DMS 273 (cell line): ENCODE results near the gene APOL6.
"Not testable (repeated sequence)": the region's sequence is repeated elsewhere in the genome, so short reads cannot be mapped to it uniquely, and the experiment has no call there.

Experiments used
- DNase-seq: peaks from one replicate; lab custom pipeline; 2025; ENCODE audit not compliant: unreplicated experiment; lab: John Stamatoyannopoulos, UW

APOL6 gene

DNA sequence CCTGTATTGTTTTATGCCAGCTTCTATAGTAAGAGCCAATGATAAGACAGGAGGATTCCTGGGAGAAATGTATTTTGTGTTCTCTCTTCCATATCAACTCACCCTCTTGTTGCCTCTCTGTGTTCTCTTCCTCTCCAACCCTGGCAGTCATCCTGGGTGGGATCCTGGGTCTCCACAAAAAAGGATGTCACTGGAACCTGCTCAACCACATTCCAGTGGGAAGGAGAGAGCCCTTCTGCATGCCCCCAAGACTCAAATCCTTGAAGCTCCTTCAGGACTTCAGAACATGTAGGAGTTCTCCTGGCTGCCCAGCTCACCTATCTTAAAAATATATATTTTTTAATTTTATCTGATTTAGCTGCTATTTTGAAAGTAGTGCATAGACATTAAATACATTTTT is 26.1 kb downstream of the APOL6 start:
- DNase-seq, result no peak

DNA sequence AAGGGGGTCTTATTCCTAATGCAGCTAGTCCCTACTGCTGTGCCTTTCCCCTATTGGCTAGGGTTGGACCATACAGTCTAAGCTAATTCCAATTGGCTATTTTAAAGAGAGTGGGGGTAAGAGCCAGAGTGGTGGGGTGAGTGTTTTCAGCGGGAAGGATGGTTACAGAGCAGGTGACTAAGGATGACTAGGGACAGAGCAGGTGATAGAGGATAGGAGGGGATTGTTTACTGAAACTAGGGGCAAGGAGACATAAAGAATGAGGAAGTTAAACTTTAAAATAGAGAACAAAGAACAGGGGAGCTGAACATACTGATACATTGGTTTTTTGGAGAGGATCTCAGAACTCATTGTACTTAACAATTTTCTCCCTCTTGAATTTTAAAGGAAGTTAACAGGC is 27.8 kb downstream of the APOL6 start:
- not testable (repeated sequence) for DNase-seq

DNA sequence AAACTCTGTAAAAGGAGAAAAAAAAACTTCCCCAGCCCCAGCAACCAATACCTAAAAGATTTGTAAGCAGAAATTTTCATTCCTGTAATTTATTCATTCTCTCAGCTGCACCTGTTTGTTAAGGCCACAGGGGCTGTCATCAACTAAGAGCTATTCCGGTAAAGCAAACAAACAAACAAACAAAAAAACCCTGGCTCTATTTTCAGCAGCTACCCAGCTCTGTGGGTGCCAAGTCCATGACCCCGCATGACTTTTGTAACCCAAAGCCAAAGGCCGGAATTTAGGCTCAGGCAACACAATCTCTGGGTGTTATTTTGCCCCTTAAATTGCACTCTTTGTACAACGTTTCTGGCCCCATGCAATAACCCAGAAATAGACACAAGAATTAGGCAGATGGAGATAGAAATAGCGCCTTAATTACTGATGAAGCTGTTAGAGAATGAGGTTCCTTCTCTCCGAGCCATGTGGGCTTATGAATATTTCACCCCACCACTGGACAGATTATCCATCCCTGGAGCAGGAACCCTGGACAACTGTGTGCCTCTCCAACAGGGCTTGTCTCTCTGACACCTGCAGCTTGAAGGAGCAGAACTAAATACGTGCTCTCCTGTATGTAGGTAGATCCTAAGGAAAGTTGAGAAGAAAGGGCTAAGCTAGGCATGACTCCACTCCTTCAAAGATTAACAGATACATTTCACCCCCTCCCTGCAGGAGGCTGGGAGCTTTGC is 29.4 kb downstream of the APOL6 start:
- DNase-seq, result no peak

DNA sequence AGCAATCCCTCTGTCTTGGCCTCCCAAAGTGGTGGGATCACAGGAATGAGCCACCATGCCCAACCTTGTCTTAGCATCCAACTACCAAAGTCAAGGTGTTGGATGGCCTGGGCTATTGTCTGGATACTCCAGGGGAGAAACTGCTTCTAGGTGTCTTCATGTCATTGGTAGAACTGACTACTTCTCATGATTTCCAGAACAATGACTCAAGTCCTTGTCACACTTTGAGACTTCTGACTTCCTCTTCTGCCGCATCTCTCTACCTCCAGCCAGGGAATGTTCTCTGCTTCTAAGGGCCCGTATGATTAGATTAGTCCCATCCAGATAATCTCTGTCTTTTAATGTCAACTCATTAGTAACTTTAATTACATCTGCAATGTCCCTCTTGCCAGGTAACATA is 30.6 kb downstream of the APOL6 start:
- DNase-seq, result no peak

DNA sequence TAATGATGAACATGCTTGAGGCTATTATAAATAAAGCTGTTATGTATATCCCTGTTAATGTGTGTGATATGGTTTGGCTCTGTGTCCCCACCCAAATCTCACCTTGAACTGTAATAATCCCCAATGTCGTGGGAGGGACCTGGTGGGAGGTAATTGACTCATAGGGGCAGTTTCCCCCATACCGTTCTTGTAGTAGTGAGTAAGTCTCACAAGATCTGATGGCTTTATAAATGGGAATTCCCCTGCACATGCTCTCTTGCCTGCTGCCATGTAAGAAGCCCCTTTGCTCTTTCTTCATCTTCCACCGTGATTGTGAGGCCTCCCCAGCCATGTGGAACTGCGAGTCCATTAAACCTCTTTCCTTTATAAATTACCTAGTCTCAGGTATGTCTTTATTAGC is 31.2 kb downstream of the APOL6 start:
- not testable (repeated sequence) for DNase-seq

- DNase-seq, result peak; percentile 18
Observed at GRCh38 chr22:35681454-35682052, 33.3 kb downstream of the APOL6 start.

- no peak for DNase-seq
Observed at GRCh38 chr22:35683560-35683959, 35.3 kb downstream of the APOL6 start.

DNA sequence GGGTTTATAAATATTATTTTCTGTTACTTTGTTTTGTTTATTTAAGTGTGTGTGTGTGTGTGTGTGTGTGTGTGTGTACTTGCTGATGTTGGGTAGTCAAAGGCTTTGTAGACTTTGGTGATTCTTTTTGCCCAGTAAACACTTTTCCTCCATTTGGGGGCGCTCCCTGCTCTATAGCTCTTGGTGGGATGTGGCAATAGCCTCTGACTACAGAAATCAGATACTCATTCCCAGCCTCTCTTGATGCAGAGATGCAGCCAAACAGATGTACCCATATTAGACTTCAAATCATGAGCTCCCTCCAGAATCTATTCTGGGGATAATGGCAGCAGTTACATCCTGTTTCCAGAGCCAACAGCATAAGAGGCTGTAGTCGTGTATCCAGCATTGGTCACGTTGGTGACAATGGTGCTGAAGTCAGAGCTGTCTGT is 36.0 kb downstream of the APOL6 start:
- peak; percentile 48 for DNase-seq

DNA sequence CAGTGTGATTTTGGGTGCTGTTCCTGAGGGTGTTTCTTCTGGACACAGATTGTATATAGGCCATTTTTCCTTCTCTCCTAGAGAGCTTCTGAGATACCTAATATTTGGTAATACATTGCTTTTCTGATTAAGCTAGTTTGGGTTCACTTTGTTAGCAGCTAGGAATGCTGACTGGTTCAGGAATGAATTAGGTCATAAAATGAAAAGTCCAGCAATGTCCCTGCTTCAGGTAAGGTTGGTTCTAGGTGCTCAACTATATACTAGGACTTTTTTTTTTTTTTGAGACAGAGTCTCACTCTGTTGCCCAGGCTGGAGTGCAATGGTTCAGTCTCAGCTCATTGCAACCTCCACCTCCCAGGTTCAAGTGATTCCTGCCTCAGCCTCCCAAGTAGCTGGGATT is 36.5 kb downstream of the APOL6 start:
- no peak for DNase-seq

- DNase-seq, result no peak
Observed at GRCh38 chr22:35685731-35686130, 37.5 kb downstream of the APOL6 start.

- no peak for DNase-seq
Observed at GRCh38 chr22:35686298-35686697, 38.1 kb downstream of the APOL6 start.

- no peak for DNase-seq
Observed at GRCh38 chr22:35687461-35687860, 39.2 kb downstream of the APOL6 start.

DNA sequence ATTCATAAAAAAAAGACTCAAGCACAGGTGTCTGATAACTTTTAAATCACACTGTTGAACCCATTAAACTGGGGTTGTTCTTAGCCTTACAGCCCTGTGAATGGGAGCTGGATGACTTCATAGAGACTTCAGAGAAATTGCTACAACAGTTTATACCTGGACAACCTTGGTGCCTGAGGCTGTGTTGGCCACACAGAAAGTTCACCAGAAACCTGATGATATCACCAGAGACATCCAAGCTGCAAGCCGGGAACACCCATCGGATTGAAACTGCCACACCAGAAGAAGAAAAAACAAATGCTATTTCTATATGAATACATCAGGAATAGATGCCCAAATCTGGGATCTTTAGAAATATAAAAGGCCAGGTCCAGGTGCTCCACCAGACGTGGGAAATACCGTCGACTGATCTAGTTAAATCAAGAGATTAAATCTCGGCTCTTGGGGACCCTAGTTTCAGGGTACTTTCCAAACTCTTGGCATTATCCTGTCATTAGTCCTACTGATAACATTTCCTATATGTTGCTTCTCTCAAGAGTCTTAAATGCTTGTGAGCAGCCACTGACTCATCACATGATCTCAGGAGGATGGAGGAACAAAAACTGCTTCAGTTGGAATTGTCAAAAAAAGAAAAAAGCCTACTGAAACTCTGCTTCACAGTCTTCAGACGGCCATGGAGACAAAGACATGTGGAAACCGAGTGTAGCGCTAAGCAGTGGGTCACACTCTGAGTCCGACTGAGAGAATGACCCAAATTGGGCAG is 40.8 kb downstream of the APOL6 start:
- no peak for DNase-seq

DNA sequence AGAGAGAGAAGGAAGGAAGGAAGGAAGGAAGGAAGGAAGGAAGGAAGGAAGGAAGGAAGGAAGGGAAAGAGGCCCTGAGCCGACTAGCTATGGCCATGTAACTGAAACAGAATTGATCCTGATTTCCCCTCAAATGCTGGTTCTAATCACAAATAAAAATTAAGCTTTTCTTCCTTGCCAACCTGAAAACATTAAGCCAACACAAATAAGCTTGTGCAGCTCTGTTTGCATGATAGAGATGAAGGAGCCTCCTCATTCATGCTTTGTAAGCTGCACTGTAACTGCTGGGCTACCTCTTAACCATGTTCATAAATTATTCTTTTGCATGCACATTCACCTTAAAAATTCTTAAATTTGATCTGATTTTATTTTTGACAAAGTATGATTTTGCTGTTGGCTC is 41.8 kb downstream of the APOL6 start:
- no peak for DNase-seq

- DNase-seq, result no peak
Observed at GRCh38 chr22:35695202-35695601, 47.0 kb downstream of the APOL6 start.

GRCh38 chr22:35697142-35697541 is 48.9 kb downstream of the APOL6 start:
- no peak for DNase-seq

DNA sequence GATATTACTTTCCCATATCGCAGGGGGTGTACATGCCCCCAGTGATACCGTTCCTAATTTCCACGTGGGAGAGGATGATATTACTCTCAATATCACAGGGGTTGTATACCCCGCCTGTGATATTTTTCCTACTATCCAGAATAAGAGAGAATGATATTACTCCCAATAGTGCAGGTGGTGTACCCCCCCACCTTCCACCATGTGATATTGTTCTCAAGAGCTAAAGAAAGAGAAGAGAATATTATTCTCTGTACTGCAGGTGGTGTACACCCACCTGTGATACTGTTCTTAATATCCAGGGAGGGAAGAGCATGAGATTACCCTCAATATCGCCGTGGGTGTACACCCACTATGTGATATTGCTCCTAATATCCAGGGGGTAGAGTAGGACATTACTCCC is 51.6 kb downstream of the APOL6 start:
- DNase-seq, result not testable (repeated sequence)

DNA sequence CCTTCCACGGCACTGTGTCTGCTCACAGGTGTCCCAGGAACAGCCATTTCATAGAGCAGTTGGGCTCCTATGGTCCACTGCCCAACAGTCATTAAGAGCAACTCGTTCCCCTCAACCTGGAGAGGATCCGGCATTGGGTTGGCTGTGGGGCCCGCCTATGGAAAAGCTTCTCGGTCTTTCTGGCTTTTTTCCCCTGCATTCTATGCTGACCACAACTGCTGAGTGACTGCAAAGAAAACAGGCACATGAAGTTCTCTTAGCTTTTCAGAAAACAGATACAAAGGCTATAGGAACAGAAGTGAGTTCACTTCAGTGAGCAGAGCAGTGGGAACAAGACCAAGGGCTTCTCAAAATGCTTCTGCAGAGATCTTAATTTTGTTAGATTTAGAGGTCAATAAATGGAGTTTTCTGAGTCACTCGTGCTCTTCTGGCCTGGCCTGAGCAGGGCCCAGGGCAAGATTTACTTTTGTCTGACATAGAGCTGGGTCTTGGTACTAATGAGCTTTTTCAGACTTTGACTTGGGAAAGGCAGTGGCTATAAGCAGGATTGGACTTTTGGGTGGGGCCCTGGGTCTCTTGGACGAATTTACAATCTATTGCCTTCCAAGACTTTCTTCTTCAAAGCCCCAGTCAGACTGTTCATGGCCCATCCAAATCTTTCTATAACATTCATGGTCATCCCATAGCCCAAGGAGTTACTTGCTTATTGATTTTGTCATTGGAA is 55.8 kb downstream of the APOL6 start:
- DNase-seq, result no peak

- DNase-seq, result no peak
Observed at GRCh38 chr22:35705141-35705540, 56.9 kb downstream of the APOL6 start.

DNA sequence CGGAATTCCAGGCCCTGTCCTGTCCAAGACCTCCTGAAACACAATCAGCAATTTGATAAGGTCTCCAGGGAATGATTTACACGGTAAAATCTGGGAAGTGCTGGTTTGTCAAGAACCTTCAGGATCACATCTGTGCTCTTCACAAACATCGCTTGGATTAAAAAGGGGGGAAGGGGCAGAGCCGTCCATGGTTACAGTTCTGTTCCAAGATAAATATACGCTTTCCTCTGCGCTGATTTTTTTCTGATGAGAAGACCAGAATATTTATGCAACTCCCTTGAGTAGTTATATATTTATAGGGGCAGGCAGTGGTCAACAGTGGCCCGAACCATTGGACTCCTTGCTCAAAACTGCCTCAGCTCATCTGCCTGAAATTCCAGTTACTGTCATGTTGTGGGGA is 60.2 kb downstream of the APOL6 start:
- no peak for DNase-seq

GRCh38 chr22:35708917-35709316 is 60.7 kb downstream of the APOL6 start:
- no peak for DNase-seq

DNA sequence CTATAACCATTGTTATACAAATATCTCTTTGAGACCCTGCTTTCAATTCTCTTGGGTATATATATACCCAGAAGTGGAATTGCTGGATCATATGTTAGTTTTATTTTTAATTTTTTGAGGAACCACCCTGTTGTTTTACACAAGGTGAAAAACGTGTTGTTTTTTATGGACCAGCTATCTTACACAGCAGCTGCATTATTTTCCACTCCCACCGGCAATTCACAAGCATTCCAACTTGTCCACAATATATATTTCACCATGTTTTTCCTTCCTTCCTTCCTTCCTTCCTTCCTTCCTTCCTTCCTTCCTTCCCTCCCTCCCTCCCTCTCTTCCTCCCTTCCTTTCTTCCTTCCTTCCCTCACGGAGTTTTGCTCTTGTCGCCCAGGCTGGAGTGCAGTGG is 63.1 kb downstream of the APOL6 start:
- no peak for DNase-seq
